Measurements from ENCODE around the gene PHACTR3. TPM values are rescaled to one million over a fixed set of nuclear protein-coding genes. Genes with fewer than 3 reads are reported as not detected.

The PHACTR3 gene
- polyA plus RNA-seq, 2 of the 4 experiments (the other 2 are of a cell fraction), result not detected

- ChIA-PET CTCF (no interaction called here), POLR2A (no interaction called here)
- TF ChIP-seq CBX8 (IDR thresholded peaks at IDR 0.05) (no peak), ZFP36 (IDR thresholded peaks at IDR 0.05; ENCODE audit: borderline replicate concordance, partially characterized antibody) (no peak), ESRRA (IDR thresholded peaks at IDR 0.05; ENCODE audit: borderline replicate concordance, low read length) (no peak), BHLHE40 (IDR thresholded peaks at IDR 0.05; ENCODE audit: low read depth, low read length) (no peak), MAX (IDR thresholded peaks at IDR 0.05) (no peak)
- WGBS (ENCODE audit: missing lambda C conversion rate), result 2% methylated on average over 3 of the region's 3 CpGs
- no peak for FAIRE-seq
- no peak overlapping the region for H3K4me2 ChIP-seq
- no peak for ATAC-seq
- no peaks in the 10 kb centered on the region for H3K9me3 ChIP-seq
- H3K27ac ChIP-seq, result no peak overlapping the region
- DNase-seq (ENCODE audit: low read depth in 1 of 2, low spot score in 1 of 2), result no peak
- H3K4me3 ChIP-seq, result no peak overlapping the region
- H3K4me1 ChIP-seq, result no peaks in the 10 kb centered on the region
Measured at GRCh38 chr20:59688356-59688755, 84.0 kb downstream of the PHACTR3 start.

- Histone ChIP-seq H3K9me3 (no peaks in the 10 kb centered on the region), H3K27ac (no peak overlapping the region), H3K4me1 (no peaks in the 10 kb centered on the region), H3K4me2 (no peak overlapping the region), H3K4me3 (no peak overlapping the region)
- ATAC-seq (no peak), FAIRE-seq (no peak), DNase-seq (ENCODE audit: low read depth in 1 of 2, low spot score in 1 of 2) (no peak)
- no peak for TF ChIP-seq CEBPB (IDR thresholded peaks at IDR 0.05)
- TF ChIP-seq POLR2AphosphoS2 (conservative IDR thresholded peaks at IDR 0.05; ENCODE audit: low read length), result no peak
- TF ChIP-seq CHD4 (IDR thresholded peaks at IDR 0.05; ENCODE audit: borderline replicate concordance), result no peak
- ChIA-PET POLR2A (no interaction called here), CTCF (no interaction called here)
- 21% methylated on average over 7 of the region's 7 CpGs for WGBS (ENCODE audit: missing lambda C conversion rate)
Measured at GRCh38 chr20:59688999-59689398, 84.7 kb downstream of the PHACTR3 start.

DNA sequence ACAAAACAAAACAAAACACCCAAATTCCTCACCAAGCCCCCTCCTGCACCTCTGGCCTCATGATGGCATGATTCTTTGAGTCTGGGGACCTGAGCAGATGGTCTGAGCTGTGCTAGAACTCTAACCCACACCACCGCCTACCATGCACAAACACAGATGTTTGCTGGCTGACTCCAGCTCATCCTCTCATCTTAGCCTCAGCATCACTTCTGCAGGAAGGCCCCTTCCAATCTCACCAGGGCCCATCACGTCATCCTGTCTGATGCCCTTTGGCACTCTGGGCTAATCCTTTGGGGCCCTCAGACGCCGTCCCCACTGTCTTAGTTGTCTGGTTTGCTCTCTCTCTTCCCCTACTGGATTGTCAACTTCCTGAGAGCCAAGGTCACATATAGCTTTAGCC lies 85.8 kb downstream of the PHACTR3 start:
- FAIRE-seq (no peak), DNase-seq (ENCODE audit: low read depth in 1 of 2, low spot score in 1 of 2) (no peak), ATAC-seq (no peak)
- no peak overlapping the region for H3K4me2 ChIP-seq
- H3K9me3 ChIP-seq, result no peaks in the 10 kb centered on the region
- H3K4me1 ChIP-seq, result no peaks in the 10 kb centered on the region
- WGBS (ENCODE audit: missing lambda C conversion rate), result 14% methylated on average over 4 of the region's 4 CpGs
- TF ChIP-seq ZNF302 (CRISPR knock-in tag; IDR thresholded peaks at IDR 0.05) (no peak), MAFK (IDR thresholded peaks at IDR 0.05; ENCODE audit: partially characterized antibody) (no peak), RNF2 (IDR thresholded peaks at IDR 0.05; ENCODE audit: borderline replicate concordance, low read depth) (no peak), NFE2L2 (conservative IDR thresholded peaks at IDR 0.05; ENCODE audit: low read length) (no peak), HOXA7 (CRISPR knock-in tag; IDR thresholded peaks at IDR 0.05) (no peak)
- TF ChIP-seq, protein P1, sequence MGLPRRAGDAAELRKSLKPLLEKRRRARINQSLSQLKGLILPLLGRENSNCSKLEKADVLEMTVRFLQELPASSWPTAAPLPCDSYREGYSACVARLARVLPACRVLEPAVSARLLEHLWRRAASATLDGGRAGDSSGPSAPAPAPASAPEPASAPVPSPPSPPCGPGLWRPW (IDR thresholded peaks at IDR 0.05), result no peak
- H3K27ac ChIP-seq, result no peak overlapping the region
- CTCF ChIA-PET, result no interaction called here
- POLR2A ChIA-PET, result no interaction called here
- H3K4me3 ChIP-seq, result no peak overlapping the region

GRCh38 chr20:59690976-59691375 lies 86.6 kb downstream of the PHACTR3 start:
- Histone ChIP-seq H3K9me3 (no peaks in the 10 kb centered on the region), H3K4me1 (no peaks in the 10 kb centered on the region), H3K4me2 (no peak overlapping the region), H3K4me3 (no peak overlapping the region), H3K27ac (no peak overlapping the region)
- no peak for FAIRE-seq
- WGBS (ENCODE audit: missing lambda C conversion rate), result 19% methylated on average over 4 of the region's 4 CpGs
- ChIA-PET POLR2A (no interaction called here), CTCF (interaction anchor here (1.1 kb wide), 1 partner anchor 60 kb away, joined by 3 read pairs; no protein-coding TSS in a partner anchor)
- no peak for DNase-seq (ENCODE audit: low read depth in 1 of 2, low spot score in 1 of 2)
- TF ChIP-seq CHD2 (IDR thresholded peaks at IDR 0.05; ENCODE audit: low read length, partially characterized antibody), result no peak
- TF ChIP-seq, protein P2, sequence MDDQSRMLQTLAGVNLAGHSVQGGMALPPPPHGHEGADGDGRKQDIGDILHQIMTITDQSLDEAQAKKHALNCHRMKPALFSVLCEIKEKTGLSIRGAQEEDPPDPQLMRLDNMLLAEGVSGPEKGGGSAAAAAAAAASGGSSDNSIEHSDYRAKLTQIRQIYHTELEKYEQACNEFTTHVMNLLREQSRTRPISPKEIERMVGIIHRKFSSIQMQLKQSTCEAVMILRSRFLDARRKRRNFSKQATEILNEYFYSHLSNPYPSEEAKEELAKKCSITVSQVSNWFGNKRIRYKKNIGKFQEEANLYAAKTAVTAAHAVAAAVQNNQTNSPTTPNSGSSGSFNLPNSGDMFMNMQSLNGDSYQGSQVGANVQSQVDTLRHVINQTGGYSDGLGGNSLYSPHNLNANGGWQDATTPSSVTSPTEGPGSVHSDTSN (IDR thresholded peaks at IDR 0.05), result no peak
- TF ChIP-seq FOSB (CRISPR knock-in tag; IDR thresholded peaks at IDR 0.05), result no peak
- no peak for TF ChIP-seq MYC (IDR thresholded peaks at IDR 0.05; ENCODE audit: borderline replicate concordance, low read length)
- no peak for TF ChIP-seq ATOH8 (CRISPR knock-in tag; IDR thresholded peaks at IDR 0.05; ENCODE audit: low read depth)
- no peak for TF ChIP-seq ZFP36 (IDR thresholded peaks at IDR 0.05; ENCODE audit: borderline replicate concordance, partially characterized antibody)
- TF ChIP-seq, protein P3, sequence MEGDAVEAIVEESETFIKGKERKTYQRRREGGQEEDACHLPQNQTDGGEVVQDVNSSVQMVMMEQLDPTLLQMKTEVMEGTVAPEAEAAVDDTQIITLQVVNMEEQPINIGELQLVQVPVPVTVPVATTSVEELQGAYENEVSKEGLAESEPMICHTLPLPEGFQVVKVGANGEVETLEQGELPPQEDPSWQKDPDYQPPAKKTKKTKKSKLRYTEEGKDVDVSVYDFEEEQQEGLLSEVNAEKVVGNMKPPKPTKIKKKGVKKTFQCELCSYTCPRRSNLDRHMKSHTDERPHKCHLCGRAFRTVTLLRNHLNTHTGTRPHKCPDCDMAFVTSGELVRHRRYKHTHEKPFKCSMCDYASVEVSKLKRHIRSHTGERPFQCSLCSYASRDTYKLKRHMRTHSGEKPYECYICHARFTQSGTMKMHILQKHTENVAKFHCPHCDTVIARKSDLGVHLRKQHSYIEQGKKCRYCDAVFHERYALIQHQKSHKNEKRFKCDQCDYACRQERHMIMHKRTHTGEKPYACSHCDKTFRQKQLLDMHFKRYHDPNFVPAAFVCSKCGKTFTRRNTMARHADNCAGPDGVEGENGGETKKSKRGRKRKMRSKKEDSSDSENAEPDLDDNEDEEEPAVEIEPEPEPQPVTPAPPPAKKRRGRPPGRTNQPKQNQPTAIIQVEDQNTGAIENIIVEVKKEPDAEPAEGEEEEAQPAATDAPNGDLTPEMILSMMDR (IDR thresholded peaks at IDR 0.05), result no peak
- no peak for TF ChIP-seq TFCP2L1 (CRISPR knock-in tag; IDR thresholded peaks at IDR 0.05)
- no peak for TF ChIP-seq HOXB5 (CRISPR knock-in tag; IDR thresholded peaks at IDR 0.05)
- no peak for TF ChIP-seq RFX5 (IDR thresholded peaks at IDR 0.05)
- TF ChIP-seq RCOR1 (IDR thresholded peaks at IDR 0.05; ENCODE audit: low read depth, low read length), result no peak
- TF ChIP-seq CBX2 (IDR thresholded peaks at IDR 0.05; ENCODE audit: borderline replicate concordance, low read depth), result no peak
- TF ChIP-seq JUN (IDR thresholded peaks at IDR 0.05), result no peak
- no peak for ATAC-seq

Measured in A549 (cell line).